Measurements from ENCODE around the gene FSIP2. TPM values are rescaled to one million over a fixed set of nuclear protein-coding genes. Genes with fewer than 3 reads are reported as not detected.

The FSIP2 gene
- total and polyA plus RNA-seq, 11 donors, result 0.01 to 1.5 (median 0.18) TPM

DNA sequence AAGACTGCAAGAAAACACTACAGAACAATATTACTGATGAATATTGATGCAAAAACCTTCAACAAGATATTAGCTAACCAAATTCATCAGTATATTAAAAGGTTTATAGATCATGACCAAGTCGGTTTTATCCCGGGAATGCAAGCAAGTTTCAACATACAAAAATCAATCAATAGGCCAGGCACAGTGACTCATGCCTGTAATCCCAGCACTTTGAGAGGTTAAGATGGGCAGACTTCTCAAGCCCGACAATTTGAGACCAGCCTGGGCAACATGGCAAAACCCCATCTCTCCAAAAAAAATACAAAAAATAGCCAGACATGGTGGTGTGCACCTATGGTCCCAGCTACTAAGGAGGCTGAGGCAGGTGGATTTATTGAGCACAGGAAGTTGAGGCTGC is 82.9 kb downstream of the FSIP2 start:
- Histone ChIP-seq H3K9me3 (peaks cover 0 to 41% (median 16%) of the 10 kb centered on the region in 12 donors), H3K27me3 (no peaks in the 10 kb centered on the region), H3K36me3 (no peaks in the 10 kb centered on the region), H3K4me1 (no peaks in the 10 kb centered on the region), H3K27ac (no peak overlapping the region), H3K4me3 (no peak overlapping the region)
- DNase-seq (no peak), ATAC-seq (no peak)
- no peak for TF ChIP-seq POLR2A (IDR thresholded peaks at IDR 0.05)
- TF ChIP-seq, protein P1, sequence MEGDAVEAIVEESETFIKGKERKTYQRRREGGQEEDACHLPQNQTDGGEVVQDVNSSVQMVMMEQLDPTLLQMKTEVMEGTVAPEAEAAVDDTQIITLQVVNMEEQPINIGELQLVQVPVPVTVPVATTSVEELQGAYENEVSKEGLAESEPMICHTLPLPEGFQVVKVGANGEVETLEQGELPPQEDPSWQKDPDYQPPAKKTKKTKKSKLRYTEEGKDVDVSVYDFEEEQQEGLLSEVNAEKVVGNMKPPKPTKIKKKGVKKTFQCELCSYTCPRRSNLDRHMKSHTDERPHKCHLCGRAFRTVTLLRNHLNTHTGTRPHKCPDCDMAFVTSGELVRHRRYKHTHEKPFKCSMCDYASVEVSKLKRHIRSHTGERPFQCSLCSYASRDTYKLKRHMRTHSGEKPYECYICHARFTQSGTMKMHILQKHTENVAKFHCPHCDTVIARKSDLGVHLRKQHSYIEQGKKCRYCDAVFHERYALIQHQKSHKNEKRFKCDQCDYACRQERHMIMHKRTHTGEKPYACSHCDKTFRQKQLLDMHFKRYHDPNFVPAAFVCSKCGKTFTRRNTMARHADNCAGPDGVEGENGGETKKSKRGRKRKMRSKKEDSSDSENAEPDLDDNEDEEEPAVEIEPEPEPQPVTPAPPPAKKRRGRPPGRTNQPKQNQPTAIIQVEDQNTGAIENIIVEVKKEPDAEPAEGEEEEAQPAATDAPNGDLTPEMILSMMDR (IDR thresholded peaks at IDR 0.05), result no peak
- intact Hi-C loops (cut with DNase I), result no loop called here
- WGBS, 4 donors, result 90 to 96% (median 93%) methylated on average over 3 of the region's 3 CpGs

DNA sequence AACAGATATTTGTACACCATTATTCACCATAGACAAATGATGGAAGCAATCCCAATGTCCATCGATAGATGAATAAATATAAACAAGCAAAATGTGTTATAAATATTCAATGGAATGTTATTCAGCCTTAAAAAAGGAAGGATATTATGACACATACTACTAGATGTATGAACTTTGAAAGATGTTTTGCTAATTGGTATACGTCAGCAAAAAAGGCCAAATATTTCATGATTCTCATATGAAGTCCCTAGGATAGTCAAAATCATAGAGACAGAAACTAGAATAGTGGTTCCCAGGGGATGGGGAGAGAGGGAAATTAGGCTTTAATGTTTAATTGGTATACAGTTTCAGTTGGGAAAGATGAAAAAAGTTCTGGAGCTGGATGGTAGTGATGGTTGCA is 85.2 kb downstream of the FSIP2 start:
- no peak overlapping the region for H3K27ac ChIP-seq
- WGBS, 4 donors, result 90 to 96% (median 92%) methylated on average over 2 of the region's 2 CpGs
- ATAC-seq, result no peak
- H3K4me1 ChIP-seq, result no peaks in the 10 kb centered on the region
- TF ChIP-seq, protein P1 (IDR thresholded peaks at IDR 0.05), result no peak
- TF ChIP-seq POLR2A (IDR thresholded peaks at IDR 0.05), result no peak
- no peak for DNase-seq
- H3K36me3 ChIP-seq, result no peaks in the 10 kb centered on the region
- intact Hi-C loops (cut with DNase I), result no loop called here
- H3K4me3 ChIP-seq, result no peak overlapping the region
- H3K9me3 ChIP-seq, result peaks cover 0 to 22% (median 2%) of the 10 kb centered on the region in 12 donors
- no peaks in the 10 kb centered on the region for H3K27me3 ChIP-seq

GRCh38 chr2:185825557-185825956 is 87.0 kb downstream of the FSIP2 start:
- H3K4me1 ChIP-seq, result no peaks in the 10 kb centered on the region
- no peak overlapping the region for H3K27ac ChIP-seq
- intact Hi-C loops (cut with DNase I), result no loop called here
- H3K27me3 ChIP-seq, result no peaks in the 10 kb centered on the region
- ATAC-seq, result no peak
- no peak for TF ChIP-seq POLR2A (IDR thresholded peaks at IDR 0.05)
- TF ChIP-seq, protein P1 (IDR thresholded peaks at IDR 0.05), result no peak
- no peaks in the 10 kb centered on the region for H3K36me3 ChIP-seq
- peaks cover 0 to 8% (median 0%) of the 10 kb centered on the region in 12 donors for H3K9me3 ChIP-seq
- H3K4me3 ChIP-seq, result no peak overlapping the region
- no peak for DNase-seq

DNA sequence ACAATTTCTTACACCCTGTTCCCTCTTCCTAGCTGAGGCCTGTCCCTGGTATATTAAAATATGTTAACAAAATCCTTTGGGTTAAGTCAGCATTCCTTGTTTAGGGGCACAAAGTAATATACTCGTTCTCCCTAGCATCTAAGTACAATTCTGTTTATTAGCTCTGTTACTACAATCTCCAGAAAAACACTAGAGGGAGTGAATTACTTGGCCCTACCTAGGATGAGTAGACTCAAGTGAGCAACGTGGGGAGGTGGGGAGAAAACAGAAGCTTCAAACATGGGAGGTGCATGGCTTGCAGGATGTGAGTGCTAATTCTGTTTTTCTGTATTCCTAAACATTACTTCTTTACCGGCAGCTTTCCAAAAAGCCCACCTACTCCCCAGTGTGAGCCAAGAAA is 89.7 kb downstream of the FSIP2 start:
- ATAC-seq, result no peak
- TF ChIP-seq, protein P1 (IDR thresholded peaks at IDR 0.05), result no peak
- TF ChIP-seq POLR2A (IDR thresholded peaks at IDR 0.05), result no peak
- WGBS, 4 donors, result 65 to 70% (median 65%) methylated on average over 3 of the region's 3 CpGs

More for the DNA sequence above, 89.7 kb downstream of the FSIP2 start:
- Histone ChIP-seq H3K4me3 (no peak overlapping the region), H3K36me3 (no peaks in the 10 kb centered on the region), H3K27ac (no peak overlapping the region), H3K27me3 (no peaks in the 10 kb centered on the region), H3K4me1 (no peaks in the 10 kb centered on the region), H3K9me3 (peaks cover 0 to 3% (median 0%) of the 10 kb centered on the region in 12 donors)
- no peak for DNase-seq
- intact Hi-C loops (cut with DNase I), result no loop called here
